HEK293T (cell line): ENCODE measurements around the gene TSPAN9.

Experiments used
- CTCF ChIA-PET: fragments of 350-600 bp; formaldehyde crosslinking; extraction: SDS; loops from one replicate; lab custom pipeline; 2021; ENCODE audit warnings: antibody characterized with exemption, inconsistent platforms; lab: Yijun Ruan, JAX
- POLR2A ChIA-PET: fragments of 350-600 bp; formaldehyde crosslinking; extraction: SDS; loops from one replicate; lab custom pipeline; 2020; ENCODE audit warnings: antibody characterized with exemption, inconsistent platforms; lab: Yijun Ruan, JAX
- DNase-seq: peaks from one replicate; pipeline ENCODE4 v3.0.0; 2012; ENCODE audit warnings: mixed read lengths; ENCODE audit errors: extremely low spot score
- ARNT ChIP-seq: fragments of 450-650 bp; IDR thresholded peaks from 2 replicates; pipeline ENCODE4 v1.6.1; 2017; ENCODE audit warnings: mild to moderate bottlenecking
- BHLHE40 ChIP-seq: fragments of 450-650 bp; IDR thresholded peaks from 2 replicates; pipeline ENCODE4 v1.6.1; 2016; ENCODE audit warnings: mild to moderate bottlenecking, moderate library complexity, borderline replicate concordance
- CTBP1 ChIP-seq: fragments of 450-650 bp; IDR thresholded peaks from 2 replicates; pipeline ENCODE4 v1.6.1; 2016; ENCODE audit warnings: borderline replicate concordance
- ELF4 ChIP-seq: fragments of 450-650 bp; IDR thresholded peaks from 2 replicates; pipeline ENCODE4 v1.6.1; 2017; ENCODE audit warnings: antibody characterized with exemption
- FOXA1 ChIP-seq: fragments of 450-650 bp; IDR thresholded peaks from 2 replicates; pipeline ENCODE4 v1.6.1; 2016; ENCODE audit warnings: mild to moderate bottlenecking
- FOXK2 ChIP-seq: fragments of 450-650 bp; IDR thresholded peaks from 2 replicates; pipeline ENCODE4 v1.6.1; 2016; ENCODE audit warnings: mild to moderate bottlenecking
- FOXM1 ChIP-seq: fragments of 450-650 bp; IDR thresholded peaks from 2 replicates; pipeline ENCODE4 v1.6.1; 2017; ENCODE audit warnings: mild to moderate bottlenecking, borderline replicate concordance
- HDGF ChIP-seq: fragments of 450-650 bp; IDR thresholded peaks from 2 replicates; pipeline ENCODE4 v1.6.1; 2017; ENCODE audit warnings: antibody characterized with exemption, borderline replicate concordance
- L3MBTL2 ChIP-seq: fragments of 450-650 bp; conservative IDR thresholded peaks from 2 replicates; pipeline ENCODE4 v1.6.1; 2016; ENCODE audit warnings: mild to moderate bottlenecking
- LEF1 ChIP-seq: fragments of 450-650 bp; IDR thresholded peaks from 2 replicates; pipeline ENCODE4 v1.6.1; 2017; ENCODE audit warnings: mild to moderate bottlenecking, borderline replicate concordance
- NFRKB ChIP-seq: fragments of 450-650 bp; IDR thresholded peaks from 2 replicates; pipeline ENCODE4 v1.6.1; 2016; ENCODE audit warnings: mild to moderate bottlenecking, moderate library complexity
- SP1 ChIP-seq: fragments of 450-650 bp; IDR thresholded peaks from 2 replicates; pipeline ENCODE4 v1.6.1; 2017
- SUZ12 ChIP-seq: fragments of 450-650 bp; IDR thresholded peaks from 2 replicates; pipeline ENCODE4 v1.6.1; 2016; ENCODE audit warnings: mild to moderate bottlenecking
- TARDBP ChIP-seq: fragments of 450-650 bp; IDR thresholded peaks from 2 replicates; pipeline ENCODE4 v1.6.1; 2016
- ZNF384 ChIP-seq: fragments of 450-650 bp; IDR thresholded peaks from 2 replicates; pipeline ENCODE4 v1.6.1; 2016
- TF ChIP-seq, protein P1 (sequence below): fragments of 450-650 bp; IDR thresholded peaks from 2 replicates; pipeline ENCODE4 v1.6.1; 2016

The TSPAN9 gene

DNA sequence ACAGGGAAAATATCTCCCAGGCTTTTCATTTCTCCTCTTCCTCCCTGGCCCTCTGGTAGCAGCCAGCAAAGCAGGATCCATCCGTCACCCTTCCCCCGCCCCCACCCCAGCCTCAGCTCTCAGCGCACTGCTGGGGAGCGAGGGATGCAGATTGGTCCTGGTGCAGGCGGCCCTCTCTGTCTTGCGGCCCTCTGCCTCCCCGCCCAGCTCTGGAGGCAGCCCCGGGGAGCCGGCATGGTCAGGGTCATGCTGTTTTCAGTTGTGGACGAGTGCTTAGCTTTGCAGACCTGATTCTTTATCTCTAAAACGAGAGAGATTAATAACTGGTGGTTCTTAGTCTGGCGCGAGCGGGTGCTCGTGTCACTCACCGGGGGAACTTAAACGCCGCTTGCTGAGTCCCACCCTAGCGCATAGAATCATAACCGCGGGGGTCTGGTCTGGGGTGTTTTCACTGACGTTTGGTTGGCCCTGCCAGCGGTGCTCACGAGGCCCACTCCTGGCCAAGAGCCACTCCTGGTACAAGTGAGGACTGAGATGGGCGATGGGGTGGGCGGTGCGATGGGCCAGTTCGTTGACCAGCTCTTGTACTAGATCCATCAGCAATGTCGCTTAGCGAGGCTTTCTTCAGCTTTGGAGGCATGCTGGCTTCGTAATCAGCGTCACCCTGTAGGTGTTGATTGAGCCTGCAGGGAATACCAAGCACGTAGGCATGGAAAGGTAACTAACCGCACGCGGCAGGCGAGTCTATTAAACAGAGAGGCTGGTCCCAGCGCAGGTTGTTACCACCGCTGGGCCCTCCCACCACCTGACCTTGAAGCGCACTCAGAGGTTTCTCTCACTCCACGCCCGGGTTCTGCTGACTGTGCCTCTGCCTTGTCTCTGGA is 95.2 kb downstream of the TSPAN9 start:
- DNase-seq: no peak
- ChIA-PET POLR2A (no interaction called here), CTCF (no interaction called here)
- TF ChIP-seq L3MBTL2: no peak
- no peak for TF ChIP-seq SP1
- TF ChIP-seq LEF1: no peak
- TF ChIP-seq SUZ12: no peak

DNA sequence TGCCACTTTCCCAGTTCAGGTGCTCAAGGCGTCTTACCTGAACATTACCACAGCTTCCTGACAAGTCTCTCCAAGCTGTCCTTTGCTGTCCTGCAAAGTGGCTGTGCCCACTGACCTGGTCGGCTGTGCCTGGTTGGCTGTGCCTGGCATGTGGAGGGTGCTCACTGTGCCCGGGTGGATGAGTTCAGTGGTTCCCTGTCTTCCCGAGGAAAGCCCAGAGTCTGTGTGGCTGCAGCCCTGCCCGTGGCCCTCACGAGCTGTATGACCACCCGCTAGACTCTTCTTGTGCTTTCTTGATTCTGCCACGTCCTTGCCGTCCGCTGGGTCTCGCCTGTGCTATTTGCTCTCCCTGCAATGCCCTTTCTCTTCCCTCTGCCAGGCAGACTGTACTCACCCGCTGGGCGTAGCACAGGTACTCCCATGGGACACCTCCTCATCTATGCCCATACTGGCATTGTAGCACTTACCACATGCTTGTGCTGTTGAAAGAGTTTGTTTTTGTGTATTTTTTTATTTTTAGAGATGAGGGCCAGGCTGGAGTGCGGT is 95.9 kb downstream of the TSPAN9 start:
- TF ChIP-seq SP1: no peak
- TF ChIP-seq ELF4: no peak
- TF ChIP-seq FOXK2: no peak
- TF ChIP-seq ARNT: no peak
- TF ChIP-seq SUZ12: no peak
- no peak for TF ChIP-seq FOXM1
- no peak for TF ChIP-seq CTBP1
- no peak for TF ChIP-seq LEF1
- no peak for TF ChIP-seq BHLHE40
- TF ChIP-seq, protein P1, sequence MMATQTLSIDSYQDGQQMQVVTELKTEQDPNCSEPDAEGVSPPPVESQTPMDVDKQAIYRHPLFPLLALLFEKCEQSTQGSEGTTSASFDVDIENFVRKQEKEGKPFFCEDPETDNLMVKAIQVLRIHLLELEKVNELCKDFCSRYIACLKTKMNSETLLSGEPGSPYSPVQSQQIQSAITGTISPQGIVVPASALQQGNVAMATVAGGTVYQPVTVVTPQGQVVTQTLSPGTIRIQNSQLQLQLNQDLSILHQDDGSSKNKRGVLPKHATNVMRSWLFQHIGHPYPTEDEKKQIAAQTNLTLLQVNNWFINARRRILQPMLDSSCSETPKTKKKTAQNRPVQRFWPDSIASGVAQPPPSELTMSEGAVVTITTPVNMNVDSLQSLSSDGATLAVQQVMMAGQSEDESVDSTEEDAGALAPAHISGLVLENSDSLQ: no peak
- CTCF ChIA-PET: no interaction called here
- POLR2A ChIA-PET: no interaction called here
- no peak for DNase-seq

DNA sequence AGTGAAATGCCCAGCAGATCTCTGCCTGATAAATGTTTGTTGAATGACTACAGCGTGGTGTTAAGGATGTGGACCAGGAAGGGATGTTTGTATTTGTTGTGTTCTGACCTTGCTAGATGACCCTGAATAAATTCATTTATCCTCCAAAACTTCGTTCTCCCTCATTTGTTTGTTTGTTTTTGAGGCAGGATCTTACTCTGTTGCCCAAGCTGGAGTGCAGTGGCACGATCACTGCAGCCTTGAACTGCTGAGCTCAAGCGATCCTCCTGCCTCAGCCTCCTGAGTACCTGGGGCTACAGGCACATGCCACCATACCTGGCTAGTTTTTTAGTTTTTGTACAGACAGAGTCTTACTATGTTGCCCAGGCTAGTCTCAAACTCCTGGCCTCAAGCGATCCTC is 96.7 kb downstream of the TSPAN9 start:
- no peak for DNase-seq
- TF ChIP-seq TARDBP (no peak), LEF1 (no peak), HDGF (no peak), ZNF384 (no peak), SUZ12 (no peak), SP1 (no peak), FOXM1 (no peak), BHLHE40 (no peak)
- TF ChIP-seq, protein P1: no peak
- POLR2A ChIA-PET: no interaction called here
- CTCF ChIA-PET: no interaction called here

DNA sequence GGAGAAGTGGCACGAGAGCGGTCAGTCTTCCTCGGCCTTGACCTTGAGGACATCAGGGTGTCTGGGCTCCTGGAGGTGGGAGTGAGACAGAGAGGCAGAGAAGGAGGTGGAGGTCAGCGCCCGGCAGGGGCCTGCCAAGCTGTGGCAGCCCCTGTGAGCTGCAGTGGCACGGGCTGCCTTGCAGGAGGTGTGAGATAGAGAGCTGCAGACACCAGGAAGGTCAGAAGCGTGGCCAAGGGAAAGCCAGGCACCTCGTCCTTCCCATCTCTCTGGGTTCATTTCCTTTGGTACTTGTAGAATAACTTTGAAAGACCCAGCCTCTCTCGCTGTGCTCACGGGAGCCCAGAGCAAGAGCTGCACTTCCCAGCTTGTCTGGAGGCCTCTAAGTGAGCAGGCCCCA is 98.1 kb downstream of the TSPAN9 start:
- ChIA-PET CTCF (interaction anchor here (0.6 kb wide), 1 partner anchor 100 kb away, joined by 3 read pairs; no protein-coding TSS in a partner anchor), POLR2A (no interaction called here)
- TF ChIP-seq FOXK2 (no peak), L3MBTL2 (no peak), SP1 (no peak), FOXM1 (no peak)
- TF ChIP-seq, protein P1: no peak
- no peak for DNase-seq

DNA sequence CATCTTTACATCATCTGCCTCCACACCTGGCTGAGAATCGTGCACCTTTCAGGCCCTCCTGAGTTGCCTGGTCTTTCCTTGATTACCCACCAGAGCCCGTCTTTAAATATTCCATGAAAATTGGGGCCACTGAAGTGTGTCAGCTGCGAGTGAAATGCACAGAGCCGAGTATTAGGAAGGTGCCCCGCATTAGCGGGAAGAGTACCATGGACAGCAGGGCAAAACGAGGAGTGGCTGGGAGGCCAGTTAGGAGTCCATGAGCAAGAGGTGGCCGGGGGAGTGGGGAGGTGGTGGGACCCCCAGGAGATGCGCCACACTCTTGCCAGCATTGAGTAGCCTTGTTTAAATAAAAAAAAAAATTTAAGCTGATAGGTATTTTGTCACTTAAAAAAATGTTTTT is 99.6 kb downstream of the TSPAN9 start:
- ChIA-PET POLR2A (no interaction called here), CTCF (no interaction called here)
- TF ChIP-seq CTBP1: no peak
- TF ChIP-seq BHLHE40: no peak
- no peak for TF ChIP-seq FOXA1
- TF ChIP-seq TARDBP: no peak
- TF ChIP-seq HDGF: no peak
- no peak for TF ChIP-seq ARNT
- no peak for TF ChIP-seq FOXK2
- TF ChIP-seq, protein P1: no peak
- no peak for TF ChIP-seq L3MBTL2
- TF ChIP-seq LEF1: no peak
- no peak for TF ChIP-seq ELF4
- TF ChIP-seq ZNF384: no peak
- TF ChIP-seq NFRKB: no peak
- TF ChIP-seq SUZ12: no peak
- no peak for TF ChIP-seq FOXM1
- no peak for TF ChIP-seq SP1
- no peak for DNase-seq
